Body of pancreas (tissue), 4 donors: Measurements from ENCODE around the gene ADGRF1. TPM values are rescaled to one million over a fixed set of nuclear protein-coding genes. Genes with fewer than 3 reads are reported as not detected.
A peak's percentile ranks its signal among the peaks of the same experiment; 100 is the strongest.
"Not testable (repeated sequence)": the region's sequence is repeated elsewhere in the genome, so short reads cannot be mapped to it uniquely, and the experiment has no call there.

ENCODE experiments used
- ATAC-seq: fragments of 150-250 bp; one replicate; pipeline ENCODE4 v1.9.1; 2016
- DNase-seq, 4 donors: peaks; one replicate each; pipeline ENCODE4 v3.0.0-alpha.2; 2019
- H3K27ac ChIP-seq, 4 donors: fragments of 200-600 bp; sonication (generic); 1 replicate in 3 of 4; 2 replicates in 1 of 4; pipeline versions ENCODE4 v1.5.1 to v1.6.1; 2016 to 2019; ENCODE audit warnings: mild to moderate bottlenecking in 1 of 4, mixed read lengths in 1 of 4, moderate library complexity in 1 of 4
- H3K27me3 ChIP-seq, 2 donors: fragments of 200-600 bp; sonication (generic); one replicate each; pipeline ENCODE4 v1.6.0; 2016; ENCODE audit warnings: mild to moderate bottlenecking in 1 of 2
- H3K36me3 ChIP-seq, 2 donors: fragments of 200-600 bp; sonication (generic); replicated peaks in 1 of 2; 2 replicates each; pipeline ENCODE4 v1.5.1; 2016; ENCODE audit warnings: low read depth in 2 of 2; ENCODE audit not compliant: insufficient read depth in 1 of 2
- H3K4me1 ChIP-seq: fragments of 200-600 bp; sonication (generic); one replicate; pipeline ENCODE4 v1.6.0; 2016
- H3K4me3 ChIP-seq, 2 donors: fragments of 200-600 bp; sonication (generic); 1 replicate in 1 of 2; 2 replicates in 1 of 2; pipeline ENCODE4 v1.5.1; 2016 to 2019
- H3K9me3 ChIP-seq, 3 donors: fragments of 200-600 bp; sonication (generic); 1 replicate in 2 of 3; 2 replicates in 1 of 3; pipeline ENCODE4 v1.5.1; 2016
- CTCF ChIP-seq, 7 experiments: fragments of 450-650 bp in 4 of 7; fragments of 200-600 bp in 3 of 7; sonication (generic) in 3 of 7; IDR thresholded peaks; one replicate each; pipeline ENCODE4 v1.5.1; 2016 to 2019; ENCODE audit warnings: antibody characterized with exemption in 7 of 7
- POLR2A ChIP-seq, 3 donors: fragments of 450-650 bp; IDR thresholded peaks; one replicate each; pipeline ENCODE4 v1.6.1; 2016; ENCODE audit warnings: antibody characterized with exemption in 3 of 3, mild to moderate bottlenecking in 2 of 3
- WGBS, 2 donors: methylation state at CpG; one replicate each; pipeline ENCODE4 v1.1.5; 2017; 5-methylcytosine and 5-hydroxymethylcytosine counted together
- intact Hi-C: fragments of 100-400 bp; cut with DNase I; formaldehyde crosslinking; loops from one replicate; pipeline ENCODE4 v1.15.1; 2023
- total RNA-seq, 2 donors: library from RNA; depleted of rRNA; stranded (reverse); fragments of >200 nt; gene quantifications; one replicate each; pipeline ENCODE4 v1.1.0, GENCODE V29; 2016

The ADGRF1 gene
- total RNA-seq, 2 donors from 2014 or later = 0.52 TPM; not detected in 1

GRCh38 chr6:47056832-47057231 is 14.7 kb upstream of the ADGRF1 start:
- H3K27ac ChIP-seq = no peak overlapping the region

DNA sequence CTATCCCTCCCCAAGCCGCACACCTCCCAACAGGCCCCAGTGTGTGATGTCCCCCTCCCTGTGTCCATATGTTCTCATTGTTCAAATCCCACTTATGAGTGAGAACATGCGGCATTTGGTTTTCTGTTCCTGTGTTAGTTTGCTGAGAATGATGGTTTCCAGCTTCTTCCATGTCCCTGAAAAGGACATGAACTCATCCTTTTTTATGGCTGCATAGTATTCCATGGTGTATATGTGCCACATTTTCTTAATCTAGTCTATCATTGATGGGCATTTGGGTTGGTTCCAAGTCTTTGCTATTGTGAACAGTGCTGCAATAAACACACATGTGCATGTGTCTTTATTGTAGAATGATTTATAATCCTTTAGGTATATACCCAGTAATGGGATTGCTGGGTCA is 12.2 kb upstream of the ADGRF1 start:
- H3K27me3 ChIP-seq, H3K4me1 ChIP-seq, ATAC-seq, H3K27ac ChIP-seq, H3K9me3 ChIP-seq, intact Hi-C loops, H3K36me3 ChIP-seq, DNase-seq, H3K4me3 ChIP-seq: not testable (repeated sequence)
- WGBS, 2 donors = 88 to 94% methylated on average over 2 of the region's 2 CpGs

More at GRCh38 chr6:47056832-47057231, 14.7 kb upstream of the ADGRF1 start:
- Histone ChIP-seq H3K4me1 (peaks cover 5% of the 10 kb centered on the region), H3K27me3 (no peaks in the 10 kb centered on the region), H3K9me3 (no peaks in the 10 kb centered on the region), H3K36me3 (no peaks in the 10 kb centered on the region), H3K4me3 (no peak overlapping the region)
- ATAC-seq = no peak
- TF ChIP-seq CTCF (IDR thresholded peaks at IDR 0.05) = no peak
- no peak for TF ChIP-seq POLR2A (IDR thresholded peaks at IDR 0.05)
- WGBS, 2 donors = 86% methylated on average over 2 of the region's 2 CpGs
- intact Hi-C loops = no loop called here
- DNase-seq = no peak

- intact Hi-C loops = loop anchor here (10.0 kb wide), 1 partner anchor 204 kb away; no protein-coding TSS in a partner anchor
- ATAC-seq (no peak), DNase-seq (no peak)
- Histone ChIP-seq H3K4me1 (peaks cover 10% of the 10 kb centered on the region), H3K27me3 (no peaks in the 10 kb centered on the region), H3K27ac (no peak overlapping the region), H3K9me3 (no peaks in the 10 kb centered on the region), H3K4me3 (no peak overlapping the region), H3K36me3 (no peaks in the 10 kb centered on the region)
- TF ChIP-seq POLR2A (IDR thresholded peaks at IDR 0.05) (no peak), CTCF (IDR thresholded peaks at IDR 0.05) (no peak)
These were observed 6.5 kb upstream of the ADGRF1 start for GRCh38 chr6:47048638-47049037.

- 14 to 17% methylated on average over 9 of the region's 9 CpGs for WGBS, 2 donors
- Histone ChIP-seq H3K4me1 (peaks cover 10% of the 10 kb centered on the region), H3K27me3 (no peaks in the 10 kb centered on the region), H3K9me3 (no peaks in the 10 kb centered on the region), H3K36me3 (no peaks in the 10 kb centered on the region), H3K27ac (peak overlapping the region in 3 of 4 donors; percentile 33 to 57 (median 54)), H3K4me3 (no peak overlapping the region)
- intact Hi-C loops = loop anchor here (10.0 kb wide), 1 partner anchor 203 kb away; no protein-coding TSS in a partner anchor
- peak; percentile 96 for ATAC-seq
- peak; percentile 61 to 72 (median 63) for DNase-seq
- TF ChIP-seq CTCF (IDR thresholded peaks at IDR 0.05) (peak; percentile 34 to 91 (median 85)), POLR2A (IDR thresholded peaks at IDR 0.05) (no peak)
These were observed 5.6 kb upstream of the ADGRF1 start for GRCh38 chr6:47047479-47048407.

DNA sequence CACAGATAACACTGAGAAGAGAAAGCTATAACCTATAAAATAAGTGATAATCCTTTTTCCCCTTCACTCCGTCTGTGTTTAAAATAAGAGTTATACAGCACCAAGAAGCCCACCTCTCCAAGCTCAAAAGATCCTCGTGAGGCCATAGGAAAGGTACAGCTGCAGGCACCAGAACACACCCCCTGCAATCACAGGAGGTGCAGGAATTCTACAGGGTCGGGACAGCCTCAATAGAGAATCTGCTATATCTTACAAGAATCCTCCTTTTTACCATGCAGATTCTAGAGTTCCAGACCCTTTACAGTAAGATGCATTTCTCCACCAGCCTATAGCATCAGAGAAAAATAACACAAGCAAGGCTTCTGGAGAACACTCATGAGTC is 5.0 kb upstream of the ADGRF1 start:
- DNase-seq (no peak), ATAC-seq (no peak)
- TF ChIP-seq POLR2A (IDR thresholded peaks at IDR 0.05) (no peak), CTCF (IDR thresholded peaks at IDR 0.05) (no peak)
- intact Hi-C loops = loop anchor here (10.0 kb wide), 1 partner anchor 202 kb away; no protein-coding TSS in a partner anchor
- no peaks in the 10 kb centered on the region for H3K9me3 ChIP-seq
- H3K4me3 ChIP-seq = no peak overlapping the region
- H3K4me1 ChIP-seq = peaks cover 10% of the 10 kb centered on the region
- H3K36me3 ChIP-seq = no peaks in the 10 kb centered on the region
- no peaks in the 10 kb centered on the region for H3K27me3 ChIP-seq
- WGBS, 2 donors = 44 to 46% methylated on average over 3 of the region's 3 CpGs
- peak overlapping the region in 3 of 4 donors; percentile 33 to 57 (median 54) for H3K27ac ChIP-seq
